Measurements from ENCODE around the gene PADI2.

DNA sequence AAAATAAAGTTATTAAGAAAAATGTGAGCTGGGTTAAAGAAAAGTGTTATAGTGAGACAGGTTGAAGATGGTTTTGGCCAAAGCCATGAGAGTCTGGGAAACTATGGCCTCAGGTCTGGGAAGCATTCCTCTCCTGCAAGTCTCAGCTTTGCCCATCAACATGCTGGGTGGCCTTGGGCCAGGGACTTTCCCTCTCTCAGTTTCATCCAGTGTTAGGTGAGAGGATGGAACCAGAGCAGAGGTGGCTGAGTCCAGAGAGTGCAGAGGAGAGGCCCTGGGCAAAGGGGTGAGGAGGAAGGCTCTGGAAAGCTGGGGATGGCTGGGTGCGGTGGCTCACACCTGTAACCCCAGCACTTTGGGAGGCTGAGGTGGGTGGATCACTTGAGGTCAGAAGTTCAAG is 10.5 kb downstream of the PADI2 start:
- TF ChIP-seq, protein P1, sequence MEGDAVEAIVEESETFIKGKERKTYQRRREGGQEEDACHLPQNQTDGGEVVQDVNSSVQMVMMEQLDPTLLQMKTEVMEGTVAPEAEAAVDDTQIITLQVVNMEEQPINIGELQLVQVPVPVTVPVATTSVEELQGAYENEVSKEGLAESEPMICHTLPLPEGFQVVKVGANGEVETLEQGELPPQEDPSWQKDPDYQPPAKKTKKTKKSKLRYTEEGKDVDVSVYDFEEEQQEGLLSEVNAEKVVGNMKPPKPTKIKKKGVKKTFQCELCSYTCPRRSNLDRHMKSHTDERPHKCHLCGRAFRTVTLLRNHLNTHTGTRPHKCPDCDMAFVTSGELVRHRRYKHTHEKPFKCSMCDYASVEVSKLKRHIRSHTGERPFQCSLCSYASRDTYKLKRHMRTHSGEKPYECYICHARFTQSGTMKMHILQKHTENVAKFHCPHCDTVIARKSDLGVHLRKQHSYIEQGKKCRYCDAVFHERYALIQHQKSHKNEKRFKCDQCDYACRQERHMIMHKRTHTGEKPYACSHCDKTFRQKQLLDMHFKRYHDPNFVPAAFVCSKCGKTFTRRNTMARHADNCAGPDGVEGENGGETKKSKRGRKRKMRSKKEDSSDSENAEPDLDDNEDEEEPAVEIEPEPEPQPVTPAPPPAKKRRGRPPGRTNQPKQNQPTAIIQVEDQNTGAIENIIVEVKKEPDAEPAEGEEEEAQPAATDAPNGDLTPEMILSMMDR (conservative IDR thresholded peaks at IDR 0.05; ENCODE audit: low read length), result no peak
- no peak for TF ChIP-seq EZH2phosphoT487 (IDR thresholded peaks at IDR 0.05; ENCODE audit: borderline replicate concordance)

Measured in Loucy (cell line).